Measurements from ENCODE around the gene TTC39C.

Gene TTC39C

GRCh38 chr18:24157855-24158254, 143.3 kb downstream of the TTC39C start:
- Histone ChIP-seq H3K9me3 (ENCODE audit: control insufficient read depth, insufficient read depth, low read length) (no peaks in the 10 kb centered on the region), H3K4me1 (ENCODE audit: insufficient read depth, low read length) (no peaks in the 10 kb centered on the region), H3K36me3 (ENCODE audit: insufficient read depth, low read length) (peaks cover 16% of the 10 kb centered on the region), H3K9ac (ENCODE audit: low read depth, low read length) (no peak overlapping the region)

- Histone ChIP-seq H3K4me1 (ENCODE audit: insufficient read depth, low read length) (no peaks in the 10 kb centered on the region), H3K36me3 (ENCODE audit: insufficient read depth, low read length) (peaks cover 16% of the 10 kb centered on the region), H3K9ac (ENCODE audit: low read depth, low read length) (no peak overlapping the region), H3K9me3 (ENCODE audit: control insufficient read depth, insufficient read depth, low read length) (no peaks in the 10 kb centered on the region)
Observed at GRCh38 chr18:24160086-24160485, 145.5 kb downstream of the TTC39C start.

GRCh38 chr18:24161304-24161703, 146.8 kb downstream of the TTC39C start:
- Histone ChIP-seq H3K9ac (ENCODE audit: low read depth, low read length) (no peak overlapping the region), H3K9me3 (ENCODE audit: control insufficient read depth, insufficient read depth, low read length) (no peaks in the 10 kb centered on the region), H3K4me1 (ENCODE audit: insufficient read depth, low read length) (no peaks in the 10 kb centered on the region), H3K36me3 (ENCODE audit: insufficient read depth, low read length) (peaks cover 18% of the 10 kb centered on the region)

GRCh38 chr18:24168496-24168895, 153.9 kb downstream of the TTC39C start:
- Histone ChIP-seq H3K9me3 (ENCODE audit: control insufficient read depth, insufficient read depth, low read length) (no peaks in the 10 kb centered on the region), H3K36me3 (ENCODE audit: insufficient read depth, low read length) (peaks cover 10% of the 10 kb centered on the region; the same call in 1 of the 2 replicates), H3K4me1 (ENCODE audit: insufficient read depth, low read length) (no peaks in the 10 kb centered on the region), H3K9ac (ENCODE audit: low read depth, low read length) (no peak overlapping the region)

GRCh38 chr18:24170360-24170759, 155.8 kb downstream of the TTC39C start:
- Histone ChIP-seq H3K36me3 (ENCODE audit: insufficient read depth, low read length) (peaks cover 10% of the 10 kb centered on the region; the same call in 1 of the 2 replicates), H3K9me3 (ENCODE audit: control insufficient read depth, insufficient read depth, low read length) (no peaks in the 10 kb centered on the region), H3K9ac (ENCODE audit: low read depth, low read length) (no peak overlapping the region), H3K4me1 (ENCODE audit: insufficient read depth, low read length) (no peaks in the 10 kb centered on the region)

GRCh38 chr18:24173997-24174396, 159.4 kb downstream of the TTC39C start:
- Histone ChIP-seq H3K9ac (ENCODE audit: low read depth, low read length) (no peak overlapping the region), H3K9me3 (ENCODE audit: control insufficient read depth, insufficient read depth, low read length) (no peaks in the 10 kb centered on the region), H3K4me1 (ENCODE audit: insufficient read depth, low read length) (no peaks in the 10 kb centered on the region), H3K36me3 (ENCODE audit: insufficient read depth, low read length) (no peaks in the 10 kb centered on the region)

GRCh38 chr18:24176727-24177416, 162.3 kb downstream of the TTC39C start:
- Histone ChIP-seq H3K4me1 (ENCODE audit: insufficient read depth, low read length) (peaks cover 6% of the 10 kb centered on the region; the same call in 1 of the 2 replicates), H3K9ac (ENCODE audit: low read depth, low read length) (no peak overlapping the region), H3K36me3 (ENCODE audit: insufficient read depth, low read length) (peaks cover 2% of the 10 kb centered on the region; the same call in 1 of the 2 replicates)

GRCh38 chr18:24177499-24178133, 163.1 kb downstream of the TTC39C start:
- H3K9ac ChIP-seq (ENCODE audit: low read depth, low read length): no peak overlapping the region
- H3K9me3 ChIP-seq (ENCODE audit: control insufficient read depth, insufficient read depth, low read length): no peaks in the 10 kb centered on the region
- H3K4me1 ChIP-seq (ENCODE audit: insufficient read depth, low read length): peaks cover 11% of the 10 kb centered on the region; the same call in 1 of the 2 replicates
- H3K36me3 ChIP-seq (ENCODE audit: insufficient read depth, low read length): peaks cover 2% of the 10 kb centered on the region; the same call in 1 of the 2 replicates

More at GRCh38 chr18:24176727-24177416, 162.3 kb downstream of the TTC39C start:
- no peaks in the 10 kb centered on the region for H3K9me3 ChIP-seq (ENCODE audit: control insufficient read depth, insufficient read depth, low read length)

GRCh38 chr18:24180048-24180447, 165.5 kb downstream of the TTC39C start:
- Histone ChIP-seq H3K36me3 (ENCODE audit: insufficient read depth, low read length) (peaks cover 2% of the 10 kb centered on the region; the same call in 1 of the 2 replicates), H3K9me3 (ENCODE audit: control insufficient read depth, insufficient read depth, low read length) (no peaks in the 10 kb centered on the region), H3K4me1 (ENCODE audit: insufficient read depth, low read length) (peaks cover 18% of the 10 kb centered on the region), H3K9ac (ENCODE audit: low read depth, low read length) (no peak overlapping the region)

- H3K36me3 ChIP-seq (ENCODE audit: insufficient read depth, low read length): peaks cover 2% of the 10 kb centered on the region; the same call in 1 of the 2 replicates
- peaks cover 19% of the 10 kb centered on the region for H3K4me1 ChIP-seq (ENCODE audit: insufficient read depth, low read length)
- no peaks in the 10 kb centered on the region for H3K9me3 ChIP-seq (ENCODE audit: control insufficient read depth, insufficient read depth, low read length)
- H3K9ac ChIP-seq (ENCODE audit: low read depth, low read length): no peak overlapping the region
Observed at GRCh38 chr18:24181806-24182205, 167.3 kb downstream of the TTC39C start.
